ENCODE measurements around the gene ZNF473. TPM values are rescaled to one million over a fixed set of nuclear protein-coding genes. Genes with fewer than 3 reads are reported as not detected.
"Not testable (repeated sequence)": the region's sequence is repeated elsewhere in the genome, so short reads cannot be mapped to it uniquely, and the experiment has no call there.

The ZNF473 gene
- total RNA-seq, 1 donor from 2014 or later, result 16.1 TPM

DNA sequence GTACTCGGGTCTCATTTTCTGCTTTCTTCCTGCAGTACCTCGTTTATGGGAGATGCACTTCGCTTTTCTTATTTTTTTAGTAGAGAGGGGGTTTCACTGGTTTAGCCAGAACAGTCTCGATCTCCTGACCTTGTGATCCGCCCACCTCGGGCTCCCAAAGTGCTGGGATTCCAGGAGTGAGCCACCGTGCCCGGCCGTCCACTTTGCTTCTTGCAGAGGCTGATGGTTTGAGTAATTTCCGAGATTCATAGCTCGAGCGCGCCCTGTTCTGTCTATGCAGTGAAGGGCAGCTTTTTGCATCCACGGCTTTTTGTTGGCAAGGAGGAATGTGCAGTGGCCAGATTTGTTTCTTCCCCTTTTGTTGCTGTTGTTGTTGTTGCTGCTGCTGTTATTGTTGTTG lies 73.1 kb downstream of the ZNF473 start:
- not testable (repeated sequence) for DNase-seq (ENCODE audit: low read depth)

GRCh38 chr19:50099696-50100095 lies 73.9 kb downstream of the ZNF473 start:
- not testable (repeated sequence) for DNase-seq (ENCODE audit: low read depth)

GRCh38 chr19:50100946-50101345 lies 75.1 kb downstream of the ZNF473 start:
- DNase-seq (ENCODE audit: low read depth), result not testable (repeated sequence)

Other genes starting within 250 kb of the ZNF473 start
- gene FUZ, start 212.7 kb upstream of the ZNF473 start, total RNA-seq, result 13.4 and 24.2 TPM in 2 replicates
- 18.8 and 66.7 TPM in 2 replicates for gene MED25, start 207.7 kb upstream of the ZNF473 start, total RNA-seq
- 28.3 and 106 TPM in 2 replicates for gene PTOV1, start 174.8 kb upstream of the ZNF473 start, total RNA-seq
- 30.5 and 36.3 TPM in 2 replicates for gene PNKP, start 158.4 kb upstream of the ZNF473 start, total RNA-seq
- 3.5 and 10.8 TPM in 2 replicates for gene AKT1S1, start 148.7 kb upstream of the ZNF473 start, total RNA-seq
- 12.1 and 13.7 TPM in 2 replicates for gene TBC1D17, start 148.3 kb upstream of the ZNF473 start, total RNA-seq
- gene IL4I1, start 129.1 kb upstream of the ZNF473 start, total RNA-seq, result 4.9 and 25.7 TPM in 2 replicates
- gene ATF5, start 96.8 kb upstream of the ZNF473 start, total RNA-seq, result 6.3 and 8.7 TPM in 2 replicates
- gene NUP62, start 96.5 kb upstream of the ZNF473 start, total RNA-seq, result 28.1 and 46.0 TPM in 2 replicates
- not detected in 2 replicates for gene SIGLEC11, start 64.8 kb upstream of the ZNF473 start, total RNA-seq
- 19.8 and 32.9 TPM in 2 replicates for gene VRK3, start 633 bp upstream of the ZNF473 start, total RNA-seq
- not detected in 2 replicates for gene IZUMO2, start 137.3 kb downstream of the ZNF473 start, total RNA-seq
- 0.85 and 36.5 TPM in 2 replicates for gene MYH14, start 177.6 kb downstream of the ZNF473 start, total RNA-seq

All from renal cortical epithelial cell (primary cell).